Measurements from ENCODE around the gene ATP5PO. TPM values are rescaled to one million over a fixed set of nuclear protein-coding genes. Genes with fewer than 3 reads are reported as not detected.

ATP5PO gene
- total RNA-seq, 4 donors from 2014 or later, result 121 to 213 (median 148) TPM

GRCh38 chr21:33924079-33924765 is 8.6 kb upstream of the ATP5PO start:
- Histone ChIP-seq H3K27ac (peak overlapping the region; percentile 53 to 88 (median 77)), H3K9me3 (no peaks in the 10 kb centered on the region), H3K4me3 (no peak overlapping the region), H3K36me3 (no peaks in the 10 kb centered on the region), H3K4me1 (peaks cover 0 to 11% (median 8%) of the 10 kb centered on the region in 4 donors), H3K27me3 (no peaks in the 10 kb centered on the region)
- WGBS, 2 donors, result 13 to 18% methylated on average over 11 to 13 of the region's 13 CpGs
- peak; percentile 86 to 94 for DNase-seq (ENCODE audit: low spot score in 2 of 2)
- TF ChIP-seq CTCF (IDR thresholded peaks at IDR 0.05) (peak; percentile 85 to 97 (median 92)), POLR2A (IDR thresholded peaks at IDR 0.05) (no peak), EP300 (IDR thresholded peaks at IDR 0.05) (peak in 1 of 2 donors; percentile 81)

GRCh38 chr21:33917421-33917820 is 1.8 kb upstream of the ATP5PO start:
- no peak for DNase-seq (ENCODE audit: low spot score in 2 of 2)
- WGBS, 2 donors, result 61 to 68% methylated on average over 4 of the region's 4 CpGs
- H3K9me3 ChIP-seq, result no peaks in the 10 kb centered on the region
- H3K36me3 ChIP-seq, result peaks cover 0 to 9% (median 0%) of the 10 kb centered on the region in 3 donors
- no peaks in the 10 kb centered on the region for H3K27me3 ChIP-seq
- TF ChIP-seq EP300 (IDR thresholded peaks at IDR 0.05) (no peak), POLR2A (IDR thresholded peaks at IDR 0.05) (no peak), CTCF (IDR thresholded peaks at IDR 0.05) (no peak)
- no peak overlapping the region for H3K4me3 ChIP-seq
- peaks cover 0 to 25% (median 7%) of the 10 kb centered on the region in 4 donors for H3K4me1 ChIP-seq
- no peak overlapping the region for H3K27ac ChIP-seq

GRCh38 chr21:33916200-33916567 is 580 bp upstream of the ATP5PO start:
- peak overlapping the region; percentile 36 to 94 (median 79) for H3K4me3 ChIP-seq
- no peak for DNase-seq (ENCODE audit: low spot score in 2 of 2)
- peak overlapping the region in 3 of 4 donors; percentile 80 to 91 (median 86) for H3K27ac ChIP-seq
- peaks cover 0 to 20% (median 0%) of the 10 kb centered on the region in 3 donors for H3K36me3 ChIP-seq
- 51 to 53% methylated on average over 5 of the region's 5 CpGs for whole genome bisulfite sequencing, 2 donors
- TF ChIP-seq POLR2A (IDR thresholded peaks at IDR 0.05) (no peak), EP300 (IDR thresholded peaks at IDR 0.05) (no peak), CTCF (IDR thresholded peaks at IDR 0.05) (no peak)
- H3K4me1 ChIP-seq, result peaks cover 0 to 25% (median 7%) of the 10 kb centered on the region in 4 donors
- no peaks in the 10 kb centered on the region for H3K9me3 ChIP-seq
- no peaks in the 10 kb centered on the region for H3K27me3 ChIP-seq

- 95% methylated on average over 5 of the region's 5 CpGs for WGBS, 2 donors
- no peak for TF ChIP-seq EP300 (IDR thresholded peaks at IDR 0.05)
- TF ChIP-seq CTCF (IDR thresholded peaks at IDR 0.05), result no peak
- no peak for TF ChIP-seq POLR2A (IDR thresholded peaks at IDR 0.05)
- no peak overlapping the region for H3K4me3 ChIP-seq
- peaks cover 0 to 25% (median 7%) of the 10 kb centered on the region in 4 donors for H3K4me1 ChIP-seq
- no peaks in the 10 kb centered on the region for H3K9me3 ChIP-seq
- H3K27me3 ChIP-seq, result no peaks in the 10 kb centered on the region
- peaks cover 0 to 40% (median 12%) of the 10 kb centered on the region in 3 donors for H3K36me3 ChIP-seq
- H3K27ac ChIP-seq, result no peak overlapping the region
- DNase-seq (ENCODE audit: low spot score in 2 of 2), result no peak
These were observed 1.4 kb downstream of the ATP5PO start for GRCh38 chr21:33914188-33914587.

GRCh38 chr21:33909756-33910155 is 5.8 kb downstream of the ATP5PO start:
- no peak for DNase-seq (ENCODE audit: low spot score in 2 of 2)
- TF ChIP-seq EP300 (IDR thresholded peaks at IDR 0.05) (no peak), CTCF (IDR thresholded peaks at IDR 0.05) (no peak), POLR2A (IDR thresholded peaks at IDR 0.05) (no peak)
- 86 to 90% methylated on average over 6 of the region's 6 CpGs for WGBS, 2 donors
- H3K36me3 ChIP-seq, result peaks cover 0 to 83% (median 21%) of the 10 kb centered on the region in 3 donors
- peaks cover 0 to 18% (median 3%) of the 10 kb centered on the region in 4 donors for H3K4me1 ChIP-seq
- H3K4me3 ChIP-seq, result no peak overlapping the region
- no peaks in the 10 kb centered on the region for H3K27me3 ChIP-seq
- no peak overlapping the region for H3K27ac ChIP-seq
- no peaks in the 10 kb centered on the region for H3K9me3 ChIP-seq
